Cardiac fibroblast (primary cell): Measurements from ENCODE around the gene MCF2L2.

Experiments used
- DNase-seq, 2 donors: peaks; one replicate each; pipeline versions ENCODE4 v3.0.0 to v3.0.0-alpha.2; 2010; ENCODE audit warnings: low read depth in 2 of 2
- H3K4me3 ChIP-seq, 2 donors: replicated peaks in 1 of 2; 1 replicate in 1 of 2; 2 replicates in 1 of 2; pipeline ENCODE4 v1.5.1; 2011; ENCODE audit warnings: low read depth in 2 of 2, low read length in 2 of 2, mild to moderate bottlenecking in 2 of 2, moderate library complexity in 1 of 2
- TF ChIP-seq, protein P1 (sequence below): IDR thresholded peaks from one replicate; pipeline ENCODE4 v1.5.1; 2011; ENCODE audit warnings: low read depth, mild to moderate bottlenecking, low read length, inconsistent platforms

The MCF2L2 gene

GRCh38 chr3:183255348-183255730 lies 173.1 kb downstream of the MCF2L2 start:
- H3K4me3 ChIP-seq = peak overlapping the region; percentile 80 to 83
- TF ChIP-seq, protein P1, sequence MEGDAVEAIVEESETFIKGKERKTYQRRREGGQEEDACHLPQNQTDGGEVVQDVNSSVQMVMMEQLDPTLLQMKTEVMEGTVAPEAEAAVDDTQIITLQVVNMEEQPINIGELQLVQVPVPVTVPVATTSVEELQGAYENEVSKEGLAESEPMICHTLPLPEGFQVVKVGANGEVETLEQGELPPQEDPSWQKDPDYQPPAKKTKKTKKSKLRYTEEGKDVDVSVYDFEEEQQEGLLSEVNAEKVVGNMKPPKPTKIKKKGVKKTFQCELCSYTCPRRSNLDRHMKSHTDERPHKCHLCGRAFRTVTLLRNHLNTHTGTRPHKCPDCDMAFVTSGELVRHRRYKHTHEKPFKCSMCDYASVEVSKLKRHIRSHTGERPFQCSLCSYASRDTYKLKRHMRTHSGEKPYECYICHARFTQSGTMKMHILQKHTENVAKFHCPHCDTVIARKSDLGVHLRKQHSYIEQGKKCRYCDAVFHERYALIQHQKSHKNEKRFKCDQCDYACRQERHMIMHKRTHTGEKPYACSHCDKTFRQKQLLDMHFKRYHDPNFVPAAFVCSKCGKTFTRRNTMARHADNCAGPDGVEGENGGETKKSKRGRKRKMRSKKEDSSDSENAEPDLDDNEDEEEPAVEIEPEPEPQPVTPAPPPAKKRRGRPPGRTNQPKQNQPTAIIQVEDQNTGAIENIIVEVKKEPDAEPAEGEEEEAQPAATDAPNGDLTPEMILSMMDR = no peak

GRCh38 chr3:183254487-183255347 lies 173.7 kb downstream of the MCF2L2 start:
- DNase-seq = peak in 1 of 2 donors; percentile 37
- TF ChIP-seq, protein P1 = no peak
- H3K4me3 ChIP-seq = peak overlapping the region; percentile 80 to 83

More at GRCh38 chr3:183255348-183255730, 173.1 kb downstream of the MCF2L2 start:
- peak in 1 of 2 donors; percentile 55 for DNase-seq

DNA sequence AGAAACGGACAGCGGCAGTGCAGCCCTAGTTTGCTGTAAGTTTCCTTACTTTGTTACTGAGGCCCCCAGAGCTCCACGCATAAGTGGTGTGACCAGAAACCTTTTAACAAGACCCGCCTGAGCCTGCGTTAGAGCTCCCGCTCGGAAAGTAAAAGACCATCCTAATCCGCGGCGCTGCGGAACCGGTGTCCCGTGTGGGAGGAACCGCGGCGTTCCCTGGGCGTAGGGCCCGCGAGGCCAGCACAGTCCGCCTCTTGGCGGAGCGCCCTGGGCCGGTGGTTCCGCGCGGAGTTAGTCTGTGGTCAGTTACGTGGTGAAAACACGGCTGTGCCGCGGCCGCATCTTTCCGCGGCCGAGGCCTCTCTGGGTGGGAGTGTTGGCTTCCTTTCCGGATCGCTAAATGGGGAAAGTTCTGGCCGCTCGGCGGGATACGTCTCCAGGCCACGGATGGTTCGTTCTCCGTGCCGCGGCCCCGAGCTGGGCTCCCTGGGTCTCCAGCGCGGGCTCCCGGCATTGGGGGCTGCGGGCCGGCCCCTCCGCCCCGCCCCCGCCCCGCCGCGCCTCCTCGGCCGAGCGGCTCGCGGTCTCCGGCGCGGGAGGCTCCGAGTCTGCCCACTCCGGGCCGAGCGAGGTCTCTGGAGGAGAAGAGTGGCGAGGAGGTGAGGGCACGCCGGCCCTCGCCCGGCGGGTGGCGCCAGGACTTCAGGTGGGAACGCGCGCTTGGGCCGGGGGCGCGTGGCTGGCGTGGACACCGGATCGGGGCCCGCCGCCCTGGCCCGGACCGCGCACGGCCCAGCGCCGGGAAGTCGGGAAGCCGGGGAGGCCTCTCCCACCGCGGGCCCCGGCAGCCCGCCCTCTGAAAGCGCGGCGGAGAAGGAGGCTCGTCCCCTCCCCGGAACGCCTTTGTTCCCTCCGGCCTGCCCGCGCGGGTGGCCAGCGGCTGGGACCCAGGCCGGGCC lies 174.6 kb downstream of the MCF2L2 start:
- peak overlapping the region; percentile 80 to 83 for H3K4me3 ChIP-seq
- peak; percentile 73 to 76 for DNase-seq
- TF ChIP-seq, protein P1 = no peak

GRCh38 chr3:183252973-183253527 lies 175.4 kb downstream of the MCF2L2 start, which contains the start of gene B3GNT5:
Gene B3GNT5 (plus strand): TSS chr3:183253253. CDS start chr3:183269799, 16,546 bp downstream.
- TF ChIP-seq, protein P1 = no peak
- peak in 1 of 2 donors; percentile 33 for DNase-seq
- H3K4me3 ChIP-seq = peak within 1 kb of the TSS; percentile 80 to 83

GRCh38 chr3:183252118-183252782 lies 176.2 kb downstream of the MCF2L2 start:
- TF ChIP-seq, protein P1 = no peak

More at GRCh38 chr3:183252118-183252782, 176.2 kb downstream of the MCF2L2 start:
- H3K4me3 ChIP-seq = no peak overlapping the region
- DNase-seq = no peak
